ENCODE data around the gene TESMIN.

Gene TESMIN

GRCh38 chr11:68782711-68783110, 31.4 kb upstream of the TESMIN start:
- no peak for DNase-seq
- CTCF ChIA-PET = no interaction called here
- peaks cover 16 to 92% (median 62%) of the 10 kb centered on the region in 4 experiments for H3K36me3 ChIP-seq (ENCODE audit: control insufficient read depth in 4 of 4, insufficient read depth in 4 of 4, low read length in 3 of 4)
- no peaks in the 10 kb centered on the region for H3K9me3 ChIP-seq (ENCODE audit: control extremely low read depth in 1 of 5, control insufficient read depth in 4 of 5, insufficient read depth in 2 of 5, low read depth in 1 of 5, low read length in 4 of 5)
- H3K27me3 ChIP-seq (replicated peaks in 2 of 5; ENCODE audit: control insufficient read depth in 4 of 5, insufficient read depth in 5 of 5, low read length in 4 of 5) = no peaks in the 10 kb centered on the region
- H3K4me3 ChIP-seq (ENCODE audit: control insufficient read depth in 1 of 7, extremely low read depth in 1 of 7, insufficient read depth in 4 of 7, low read depth in 2 of 7, low read length in 6 of 7) = no peak overlapping the region
- POLR2A ChIA-PET = no interaction called here
- no peak overlapping the region for H3K27ac ChIP-seq (ENCODE audit: insufficient read depth in 1 of 2, low read depth in 1 of 2, low read length in 2 of 2, poor library complexity in 1 of 2, severe bottlenecking in 2 of 2)
- WGBS (ENCODE audit: insufficient coverage) = 93% methylated on average over 26 of the region's 26 CpGs
- H3K4me1 ChIP-seq (ENCODE audit: control extremely low read depth in 1 of 4, control insufficient read depth in 4 of 4, insufficient read depth in 4 of 4, low read length in 3 of 4) = no peaks in the 10 kb centered on the region

- CTCF ChIA-PET = no interaction called here
- no peaks in the 10 kb centered on the region for H3K27me3 ChIP-seq (replicated peaks in 2 of 5; ENCODE audit: control insufficient read depth in 4 of 5, insufficient read depth in 5 of 5, low read length in 4 of 5)
- WGBS (ENCODE audit: insufficient coverage) = 96% methylated on average over 4 of the region's 4 CpGs
- POLR2A ChIA-PET = no interaction called here
- H3K4me1 ChIP-seq (ENCODE audit: control extremely low read depth in 1 of 4, control insufficient read depth in 4 of 4, insufficient read depth in 4 of 4, low read length in 3 of 4) = no peaks in the 10 kb centered on the region
- no peak overlapping the region for H3K27ac ChIP-seq (ENCODE audit: insufficient read depth in 1 of 2, low read depth in 1 of 2, low read length in 2 of 2, poor library complexity in 1 of 2, severe bottlenecking in 2 of 2)
- DNase-seq = peak; percentile 9 to 39 (median 31)
- no peaks in the 10 kb centered on the region for H3K9me3 ChIP-seq (ENCODE audit: control extremely low read depth in 1 of 5, control insufficient read depth in 4 of 5, insufficient read depth in 2 of 5, low read depth in 1 of 5, low read length in 4 of 5)
- H3K36me3 ChIP-seq (ENCODE audit: control insufficient read depth in 4 of 4, insufficient read depth in 4 of 4, low read length in 3 of 4) = peaks cover 14 to 94% (median 69%) of the 10 kb centered on the region in 4 experiments
- H3K4me3 ChIP-seq (ENCODE audit: control insufficient read depth in 1 of 7, extremely low read depth in 1 of 7, insufficient read depth in 4 of 7, low read depth in 2 of 7, low read length in 6 of 7) = no peak overlapping the region
Observed at GRCh38 chr11:68780829-68781228, 29.5 kb upstream of the TESMIN start.

GRCh38 chr11:68778205-68778604, 26.9 kb upstream of the TESMIN start:
- POLR2A ChIA-PET = no interaction called here
- Histone ChIP-seq H3K4me3 (ENCODE audit: control insufficient read depth in 1 of 7, extremely low read depth in 1 of 7, insufficient read depth in 4 of 7, low read depth in 2 of 7, low read length in 6 of 7) (no peak overlapping the region), H3K9me3 (ENCODE audit: control extremely low read depth in 1 of 5, control insufficient read depth in 4 of 5, insufficient read depth in 2 of 5, low read depth in 1 of 5, low read length in 4 of 5) (no peaks in the 10 kb centered on the region), H3K4me1 (ENCODE audit: control extremely low read depth in 1 of 4, control insufficient read depth in 4 of 4, insufficient read depth in 4 of 4, low read length in 3 of 4) (no peaks in the 10 kb centered on the region), H3K36me3 (ENCODE audit: control insufficient read depth in 4 of 4, insufficient read depth in 4 of 4, low read length in 3 of 4) (peaks cover 25 to 94% (median 76%) of the 10 kb centered on the region in 4 experiments), H3K27me3 (replicated peaks in 2 of 5; ENCODE audit: control insufficient read depth in 4 of 5, insufficient read depth in 5 of 5, low read length in 4 of 5) (no peaks in the 10 kb centered on the region), H3K27ac (ENCODE audit: insufficient read depth in 1 of 2, low read depth in 1 of 2, low read length in 2 of 2, poor library complexity in 1 of 2, severe bottlenecking in 2 of 2) (no peak overlapping the region)
- WGBS (ENCODE audit: insufficient coverage) = 100% methylated on average over 5 of the region's 7 CpGs
- DNase-seq = no peak
- CTCF ChIA-PET = no interaction called here

DNA sequence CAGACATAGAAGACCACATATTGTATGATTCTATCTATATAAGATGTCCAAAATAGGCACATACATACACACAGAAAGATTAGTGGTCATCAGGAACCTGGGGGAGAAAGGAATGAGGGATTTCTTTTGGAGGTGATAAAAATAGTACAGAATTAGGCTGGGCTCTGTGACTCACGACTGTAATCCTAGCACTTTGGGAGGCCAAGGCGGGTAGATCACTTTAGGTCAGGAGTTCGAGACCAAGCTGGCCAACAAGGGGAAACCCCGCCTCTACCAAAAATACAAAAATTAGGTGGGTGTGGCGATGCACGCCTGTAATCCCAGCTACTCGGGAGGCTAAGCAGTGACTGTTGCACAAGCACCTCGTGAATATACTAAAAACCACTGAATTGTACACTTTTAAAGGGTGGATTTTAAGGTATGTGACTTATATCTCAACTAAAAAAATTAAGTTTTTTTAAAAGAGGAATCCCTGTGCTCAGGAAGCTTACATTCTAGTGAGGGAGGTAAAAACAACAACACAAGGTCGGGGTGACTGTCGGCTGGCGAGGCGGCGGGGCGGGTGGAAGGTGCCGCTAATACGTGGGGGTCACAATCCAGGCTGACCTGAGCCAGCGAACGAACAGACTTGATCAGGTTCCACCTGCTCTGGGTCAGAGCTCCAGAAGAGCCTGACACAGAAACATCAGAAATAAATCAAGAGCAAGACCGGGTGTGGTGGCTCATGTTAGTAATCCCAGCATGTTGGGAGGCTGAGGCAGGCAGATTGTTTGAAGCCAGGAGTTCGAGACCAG, 25.3 kb upstream of the TESMIN start:
- ChIA-PET CTCF (no interaction called here), POLR2A (no interaction called here)
- no peaks in the 10 kb centered on the region for H3K4me1 ChIP-seq (ENCODE audit: control extremely low read depth in 1 of 4, control insufficient read depth in 4 of 4, insufficient read depth in 4 of 4, low read length in 3 of 4)
- no peaks in the 10 kb centered on the region for H3K9me3 ChIP-seq (ENCODE audit: control extremely low read depth in 1 of 5, control insufficient read depth in 4 of 5, insufficient read depth in 2 of 5, low read depth in 1 of 5, low read length in 4 of 5)
- no peak overlapping the region for H3K4me3 ChIP-seq (ENCODE audit: control insufficient read depth in 1 of 7, extremely low read depth in 1 of 7, insufficient read depth in 4 of 7, low read depth in 2 of 7, low read length in 6 of 7)
- no peak for DNase-seq
- H3K36me3 ChIP-seq (ENCODE audit: control insufficient read depth in 4 of 4, insufficient read depth in 4 of 4, low read length in 3 of 4) = peaks cover 25 to 94% (median 77%) of the 10 kb centered on the region in 4 experiments
- H3K27me3 ChIP-seq (replicated peaks in 2 of 5; ENCODE audit: control insufficient read depth in 4 of 5, insufficient read depth in 5 of 5, low read length in 4 of 5) = no peaks in the 10 kb centered on the region
- WGBS (ENCODE audit: insufficient coverage) = 94% methylated on average over 19 of the region's 20 CpGs
- H3K27ac ChIP-seq (ENCODE audit: insufficient read depth in 1 of 2, low read depth in 1 of 2, low read length in 2 of 2, poor library complexity in 1 of 2, severe bottlenecking in 2 of 2) = no peak overlapping the region

DNA sequence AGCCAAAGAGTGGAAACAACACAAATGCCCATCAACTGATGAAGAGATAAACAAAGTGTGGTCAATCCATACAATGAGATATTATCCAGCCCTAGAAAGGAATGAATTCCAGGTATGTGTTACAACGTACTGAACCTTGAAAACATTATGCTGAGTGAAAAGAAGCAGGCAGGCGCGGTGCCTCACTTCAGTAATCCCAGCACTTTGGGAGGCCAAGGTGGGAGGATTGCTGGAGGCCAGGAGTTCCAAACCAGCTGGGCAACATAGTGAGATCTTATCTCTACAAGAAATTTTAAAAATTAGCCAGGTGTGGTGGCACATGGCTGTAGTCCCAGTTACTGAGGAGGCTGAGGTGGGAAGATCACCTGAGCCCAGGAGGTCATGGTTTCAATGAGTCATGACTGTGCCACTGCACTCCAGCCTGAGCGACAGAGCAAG, 24.6 kb upstream of the TESMIN start:
- H3K4me3 ChIP-seq (ENCODE audit: control insufficient read depth in 1 of 7, extremely low read depth in 1 of 7, insufficient read depth in 4 of 7, low read depth in 2 of 7, low read length in 6 of 7) = no peak overlapping the region
- POLR2A ChIA-PET = no interaction called here
- peaks cover 26 to 96% (median 79%) of the 10 kb centered on the region in 4 experiments for H3K36me3 ChIP-seq (ENCODE audit: control insufficient read depth in 4 of 4, insufficient read depth in 4 of 4, low read length in 3 of 4)
- 80% methylated on average over 1 of the region's 4 CpGs for WGBS (ENCODE audit: insufficient coverage)
- H3K27me3 ChIP-seq (replicated peaks in 2 of 5; ENCODE audit: control insufficient read depth in 4 of 5, insufficient read depth in 5 of 5, low read length in 4 of 5) = no peaks in the 10 kb centered on the region
- no peaks in the 10 kb centered on the region for H3K4me1 ChIP-seq (ENCODE audit: control extremely low read depth in 1 of 4, control insufficient read depth in 4 of 4, insufficient read depth in 4 of 4, low read length in 3 of 4)
- no peak for DNase-seq
- CTCF ChIA-PET = no interaction called here
- no peaks in the 10 kb centered on the region for H3K9me3 ChIP-seq (ENCODE audit: control extremely low read depth in 1 of 5, control insufficient read depth in 4 of 5, insufficient read depth in 2 of 5, low read depth in 1 of 5, low read length in 4 of 5)
- no peak overlapping the region for H3K27ac ChIP-seq (ENCODE audit: insufficient read depth in 1 of 2, low read depth in 1 of 2, low read length in 2 of 2, poor library complexity in 1 of 2, severe bottlenecking in 2 of 2)

- ChIA-PET CTCF (interaction anchor here (1.0 to 1.2 kb wide), 2 partner anchors 23 to 95 kb away, joined by 3 to 4 read pairs; no protein-coding TSS in a partner anchor), POLR2A (no interaction called here)
- Histone ChIP-seq H3K27ac (ENCODE audit: insufficient read depth in 1 of 2, low read depth in 1 of 2, low read length in 2 of 2, poor library complexity in 1 of 2, severe bottlenecking in 2 of 2) (no peak overlapping the region), H3K4me3 (ENCODE audit: control insufficient read depth in 1 of 7, extremely low read depth in 1 of 7, insufficient read depth in 4 of 7, low read depth in 2 of 7, low read length in 6 of 7) (no peak overlapping the region), H3K27me3 (replicated peaks in 2 of 5; ENCODE audit: control insufficient read depth in 4 of 5, insufficient read depth in 5 of 5, low read length in 4 of 5) (no peaks in the 10 kb centered on the region), H3K4me1 (ENCODE audit: control extremely low read depth in 1 of 4, control insufficient read depth in 4 of 4, insufficient read depth in 4 of 4, low read length in 3 of 4) (no peaks in the 10 kb centered on the region), H3K36me3 (ENCODE audit: control insufficient read depth in 4 of 4, insufficient read depth in 4 of 4, low read length in 3 of 4) (peaks cover 30 to 97% (median 83%) of the 10 kb centered on the region in 4 experiments), H3K9me3 (ENCODE audit: control extremely low read depth in 1 of 5, control insufficient read depth in 4 of 5, insufficient read depth in 2 of 5, low read depth in 1 of 5, low read length in 4 of 5) (no peaks in the 10 kb centered on the region)
- WGBS (ENCODE audit: insufficient coverage) = 98% methylated on average over 6 of the region's 9 CpGs
- no peak for DNase-seq
Observed at GRCh38 chr11:68774194-68774585, 22.9 kb upstream of the TESMIN start.

DNA sequence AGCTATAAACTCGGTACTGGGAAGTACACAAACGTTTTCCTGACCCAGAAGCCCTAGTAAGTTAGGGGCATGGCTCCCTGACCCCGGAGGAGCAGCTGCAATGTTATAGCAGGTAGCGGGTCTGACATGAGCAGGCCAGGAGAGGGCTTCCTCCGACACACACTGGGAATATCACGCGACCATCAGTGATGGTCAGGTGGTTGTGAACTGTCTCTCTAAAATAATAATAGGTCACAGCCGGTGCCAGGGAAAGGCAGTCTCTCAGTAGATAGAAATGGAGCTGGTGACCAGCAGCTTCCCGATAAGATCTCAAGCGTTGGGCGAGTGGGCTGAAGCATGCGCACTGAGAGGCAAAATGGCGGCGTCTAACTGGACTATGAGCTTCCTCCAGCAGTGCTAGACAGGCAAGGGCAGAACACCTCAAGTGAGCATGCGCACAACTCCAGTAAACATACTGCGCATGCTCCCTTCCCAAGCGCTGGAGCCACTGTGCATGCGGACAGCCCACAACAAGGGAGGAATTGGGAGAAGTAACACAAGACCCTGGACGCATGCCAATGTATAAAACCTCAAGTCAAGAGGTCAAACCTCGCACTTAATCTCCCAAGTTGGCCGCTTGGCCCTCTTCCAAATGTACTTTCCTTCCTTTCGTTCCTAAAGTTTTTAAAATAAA, 22.3 kb upstream of the TESMIN start:
- Histone ChIP-seq H3K9me3 (ENCODE audit: control extremely low read depth in 1 of 5, control insufficient read depth in 4 of 5, insufficient read depth in 2 of 5, low read depth in 1 of 5, low read length in 4 of 5) (no peaks in the 10 kb centered on the region), H3K36me3 (ENCODE audit: control insufficient read depth in 4 of 4, insufficient read depth in 4 of 4, low read length in 3 of 4) (peaks cover 27 to 99% (median 83%) of the 10 kb centered on the region in 4 experiments), H3K4me1 (ENCODE audit: control extremely low read depth in 1 of 4, control insufficient read depth in 4 of 4, insufficient read depth in 4 of 4, low read length in 3 of 4) (no peaks in the 10 kb centered on the region), H3K4me3 (ENCODE audit: control insufficient read depth in 1 of 7, extremely low read depth in 1 of 7, insufficient read depth in 4 of 7, low read depth in 2 of 7, low read length in 6 of 7) (no peak overlapping the region), H3K27me3 (replicated peaks in 2 of 5; ENCODE audit: control insufficient read depth in 4 of 5, insufficient read depth in 5 of 5, low read length in 4 of 5) (no peaks in the 10 kb centered on the region), H3K27ac (ENCODE audit: insufficient read depth in 1 of 2, low read depth in 1 of 2, low read length in 2 of 2, poor library complexity in 1 of 2, severe bottlenecking in 2 of 2) (no peak overlapping the region)
- CTCF ChIA-PET = no interaction called here
- DNase-seq = no peak
- WGBS (ENCODE audit: insufficient coverage) = 96% methylated on average over 21 of the region's 22 CpGs
- POLR2A ChIA-PET = no interaction called here

Measured in common myeloid progenitor, CD34-positive (primary cell).